Heart left ventricle (tissue), 16 donors: ENCODE results near the gene HOXB13. TPM values are rescaled to one million over a fixed set of nuclear protein-coding genes. Genes with fewer than 3 reads are reported as not detected.

Experiments
- ATAC-seq, 4 donors: fragments of 200-7000 bp; cut with Tn5 transposase; one replicate each; pipeline ENCODE4 v1.9.1; 2020 to 2022; ENCODE audit warnings: moderate library complexity in 4 of 4, mild to moderate bottlenecking in 3 of 4, moderate number of reproducible peaks in 1 of 4
- DNase-seq, 5 donors: peaks; one replicate each; pipeline ENCODE4 v3.0.0-alpha.2; 2020
- H3K27ac ChIP-seq, 12 donors: fragments of 200-600 bp; sonication (generic) in 4 of 12; one replicate each; pipeline versions ENCODE4 v1.5.0 to v1.8.0; 2016 to 2022; ENCODE audit warnings: mild to moderate bottlenecking in 2 of 12
- H3K27me3 ChIP-seq, 9 donors: fragments of 200-600 bp; sonication (generic) in 2 of 9; one replicate each; pipeline versions ENCODE4 v1.5.1 to v1.8.0; 2016 to 2022; ENCODE audit warnings: mild to moderate bottlenecking in 3 of 9
- H3K36me3 ChIP-seq, 9 donors: fragments of 200-600 bp; sonication (generic) in 2 of 9; one replicate each; pipeline versions ENCODE4 v1.5.0 to v1.8.0; 2018 to 2022; ENCODE audit warnings: mild to moderate bottlenecking in 2 of 9
- H3K4me1 ChIP-seq, 12 donors: fragments of 200-600 bp; sonication (generic) in 4 of 12; one replicate each; pipeline versions ENCODE4 v1.5.0 to v1.8.0; 2016 to 2022; ENCODE audit warnings: mild to moderate bottlenecking in 3 of 12
- H3K4me3 ChIP-seq, 12 donors: fragments of 200-600 bp; sonication (generic) in 4 of 12; one replicate each; pipeline versions ENCODE4 v1.5.0 to v1.8.0; 2017 to 2022; ENCODE audit warnings: mild to moderate bottlenecking in 9 of 12, moderate library complexity in 4 of 12
- H3K9me3 ChIP-seq, 12 donors: fragments of 200-600 bp; sonication (generic) in 4 of 12; one replicate each; pipeline versions ENCODE4 v1.5.0 to v1.8.0; 2016 to 2022; ENCODE audit warnings: mild to moderate bottlenecking in 1 of 12
- CTCF ChIP-seq, 12 donors: fragments of 200-600 bp; sonication (generic) in 4 of 12; IDR thresholded peaks; one replicate each; pipeline versions ENCODE4 v1.5.0 to v1.8.0; 2018 to 2022; ENCODE audit warnings: antibody characterized with exemption in 12 of 12, mild to moderate bottlenecking in 5 of 12
- POLR2A ChIP-seq, 2 donors: fragments of 450-650 bp; IDR thresholded peaks; one replicate each; pipeline ENCODE4 v1.6.1; 2017; ENCODE audit warnings: antibody characterized with exemption in 2 of 2, mild to moderate bottlenecking in 2 of 2, moderate library complexity in 2 of 2
- WGBS, 4 donors: extraction: QIAGEN DNeasy Blood & Tissue Kit in 2 of 4; methylation state at CpG; one replicate each; pipeline versions ENCODE4 v1.1.5 to v1.1.7; 2013 to 2018; 5-methylcytosine and 5-hydroxymethylcytosine counted together
- intact Hi-C, 10 donors: fragments of 100-400 bp; cut with DNase I; formaldehyde crosslinking; loops; one replicate each; pipeline versions ENCODE4 v1.11.1 to v1.14.2; 2022
- polyA plus RNA-seq, 2 donors: library from polyadenylated mRNA; stranded (reverse); fragments of 200-250 nt; gene quantifications; one replicate each; pipeline ENCODE4 v1.2.3, GENCODE V29; 2013
- total RNA-seq, 9 donors: library from RNA; depleted of rRNA in 2 of 9; stranded (reverse); fragments of >200 nt in 2 of 9; fragmentation: NEBNext Ultra II Directional in 3 of 9; extraction: Animal tissue kit (Norgen Biotek cat#: 25700) in 3 of 9; gene quantifications; one replicate each; pipeline versions ENCODE4 v1.1.0 to v1.2.4, GENCODE V29; 2016 to 2023
- donor health status: ischemic (EF 13 %, LVEDD 7.1; RV severe dilation, severe dysfunction).
- donor health status: healthy with polysubstance abuse.
- donor health status: DM: no; HTN: yes; CAD: no.
- donor health status: DM: no; HTN: no; CAD: no.
- donor health status: ischemic (EF 25% LVEDD 6.9; RV normal size, moderate dysfunction).
- donor health status: ischemic (EF 25% LVEDD 5.7; RV mildly dilated, moderate dysfunction).
- donor health status: healthy.
- donor health status: DM: yes; HTN: yes; CAD: no.
- donor health status: ischemic (EF 35%, LVEDD 5.7; RV mildly dilated, moderate dysfunction).
- donor health status: nonischemic (EF 11% LVEDD 7.7; RV severe dilation, severe dysfunction).
- donor health status: DM: yes; HTN: yes; CAD: no.
- donor health status: PGD.
- donor health status: ischemic (EF 29% LVEDD 5.4; RV normal size, mild dysfunction).
- donor health status: nonischemic (EF 23%, LVEDD 6.1; RV moderate dilation, normal function).

Gene HOXB13
- total and polyA plus RNA-seq, 11 donors, result not detected

DNA sequence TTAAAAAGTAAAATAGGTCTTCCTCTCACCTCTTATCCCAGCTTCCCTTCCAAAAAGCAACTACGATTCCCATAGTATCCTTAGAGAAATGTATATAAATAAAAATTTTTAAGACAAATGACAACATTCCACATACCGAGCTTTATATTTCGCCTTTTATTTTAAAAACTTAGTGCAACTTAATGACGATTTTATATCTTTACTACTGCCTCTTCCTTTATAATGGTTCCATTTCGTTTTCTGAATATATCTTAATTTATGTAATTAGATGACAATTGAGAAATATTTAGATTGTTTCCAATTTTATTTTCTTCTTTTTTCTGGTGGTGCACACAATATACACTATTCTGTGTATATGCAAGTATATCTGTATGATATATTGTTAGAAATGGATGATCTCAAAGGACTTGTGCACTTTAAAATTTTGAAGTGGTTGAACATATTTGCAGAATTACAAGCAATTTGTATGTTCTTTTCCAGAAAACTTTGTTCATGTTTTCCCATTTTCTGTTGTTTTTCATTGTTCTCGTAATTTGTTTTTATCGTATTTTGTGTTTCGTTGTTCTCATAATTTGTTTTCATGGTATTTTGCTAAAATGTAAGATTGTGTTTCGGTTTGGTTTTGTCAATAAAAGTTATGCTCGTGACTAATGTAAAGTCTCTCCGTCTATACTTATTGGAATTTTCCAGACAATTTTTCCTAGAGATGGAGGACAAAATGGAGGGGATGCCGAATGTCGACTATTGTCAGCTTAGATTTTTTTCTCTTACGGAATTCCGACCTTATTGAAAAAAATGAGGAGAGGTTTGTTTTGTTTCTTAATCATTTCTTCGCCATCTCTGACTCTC, 20.4 kb upstream of the HOXB13 start:
- DNase-seq (no peak), ATAC-seq (no peak)
- 18 to 25% (median 23%) methylated on average over 16 of the region's 16 CpGs for WGBS, 4 donors
- Histone ChIP-seq H3K27me3 (peaks cover 70 to 99% (median 98%) of the 10 kb centered on the region in 9 donors), H3K4me1 (peaks cover 0 to 11% (median 0%) of the 10 kb centered on the region in 12 donors), H3K27ac (no peak overlapping the region), H3K4me3 (no peak overlapping the region), H3K36me3 (no peaks in the 10 kb centered on the region), H3K9me3 (no peaks in the 10 kb centered on the region)
- intact Hi-C loops, result loop anchor here in 1 of 10 donors (10.0 kb wide), 1 partner anchor 256 kb away; no protein-coding TSS in a partner anchor
- no peak for TF ChIP-seq CTCF (IDR thresholded peaks at IDR 0.05)
- TF ChIP-seq POLR2A (IDR thresholded peaks at IDR 0.05), result no peak

- TF ChIP-seq CTCF (IDR thresholded peaks at IDR 0.05), result no peak
- TF ChIP-seq POLR2A (IDR thresholded peaks at IDR 0.05), result no peak
- ATAC-seq, result no peak
- Histone ChIP-seq H3K27me3 (peaks cover 72 to 99% (median 98%) of the 10 kb centered on the region in 9 donors), H3K9me3 (no peaks in the 10 kb centered on the region), H3K27ac (no peak overlapping the region), H3K4me3 (no peak overlapping the region), H3K4me1 (no peaks in the 10 kb centered on the region), H3K36me3 (no peaks in the 10 kb centered on the region)
- WGBS, 4 donors, result 4 to 8% (median 7%) methylated on average over 35 to 53 of the region's 53 CpGs
- no peak for DNase-seq
- intact Hi-C loops, result loop anchor here in 1 of 10 donors (10.0 kb wide), 1 partner anchor 257 kb away; no protein-coding TSS in a partner anchor
These were observed 19.2 kb upstream of the HOXB13 start for GRCh38 chr17:48747445-48748363.

DNA sequence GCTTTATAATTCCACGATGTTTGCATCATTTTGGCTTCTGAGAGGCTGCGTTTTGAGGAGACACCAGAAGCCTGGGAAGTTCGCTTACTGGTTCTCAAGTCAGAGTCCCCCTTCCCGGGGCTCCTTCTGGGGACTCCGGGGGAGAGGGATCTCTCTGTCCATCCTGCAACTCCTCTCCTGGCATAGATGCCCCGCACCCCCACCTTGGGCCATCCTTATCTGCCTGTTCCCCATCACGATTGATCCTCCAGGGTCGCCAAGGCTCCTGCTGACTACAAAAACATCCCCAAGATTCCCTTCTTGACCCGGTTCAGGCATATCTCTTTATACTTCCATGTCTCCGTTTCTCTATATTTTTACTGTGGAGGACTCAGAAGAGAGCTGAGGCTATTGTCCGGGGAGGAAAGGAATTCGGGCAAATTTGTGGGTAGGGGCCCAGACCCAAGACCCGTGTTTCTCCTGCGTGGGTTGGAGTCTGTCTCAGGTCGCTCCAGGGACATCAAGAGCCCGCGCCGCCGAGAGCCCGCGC, 18.4 kb upstream of the HOXB13 start:
- Histone ChIP-seq H3K4me1 (no peaks in the 10 kb centered on the region), H3K9me3 (no peaks in the 10 kb centered on the region), H3K36me3 (no peaks in the 10 kb centered on the region), H3K27me3 (peaks cover 69 to 99% (median 98%) of the 10 kb centered on the region in 9 donors), H3K4me3 (no peak overlapping the region), H3K27ac (no peak overlapping the region)
- 1 to 5% (median 3%) methylated on average over 21 of the region's 21 CpGs for WGBS, 4 donors
- intact Hi-C loops, result loop anchor here in 1 of 10 donors (10.0 kb wide), 1 partner anchor 258 kb away; no protein-coding TSS in a partner anchor
- DNase-seq (no peak), ATAC-seq (no peak)
- TF ChIP-seq CTCF (IDR thresholded peaks at IDR 0.05) (no peak), POLR2A (IDR thresholded peaks at IDR 0.05) (no peak)
